Activated T-helper 9 cell treated with anti-CD3 and anti-CD28 coated beads, Interleukin-2, amount 50 U/mL, for 16 hours (primary cell): ENCODE measurements around the gene LONRF3.
A peak's percentile ranks its signal among the peaks of the same experiment; 100 is the strongest.
"Not testable (repeated sequence)": the region's sequence is repeated elsewhere in the genome, so short reads cannot be mapped to it uniquely, and the experiment has no call there.

Source experiments
- DNase-seq: peaks from one replicate; pipeline ENCODE4 v3.0.0-alpha.2; 2020; ENCODE audit warnings: low read depth

The LONRF3 gene

GRCh38 chrX:118988911-118989310 is 14.5 kb downstream of the LONRF3 start:
- DNase-seq = no peak

DNA sequence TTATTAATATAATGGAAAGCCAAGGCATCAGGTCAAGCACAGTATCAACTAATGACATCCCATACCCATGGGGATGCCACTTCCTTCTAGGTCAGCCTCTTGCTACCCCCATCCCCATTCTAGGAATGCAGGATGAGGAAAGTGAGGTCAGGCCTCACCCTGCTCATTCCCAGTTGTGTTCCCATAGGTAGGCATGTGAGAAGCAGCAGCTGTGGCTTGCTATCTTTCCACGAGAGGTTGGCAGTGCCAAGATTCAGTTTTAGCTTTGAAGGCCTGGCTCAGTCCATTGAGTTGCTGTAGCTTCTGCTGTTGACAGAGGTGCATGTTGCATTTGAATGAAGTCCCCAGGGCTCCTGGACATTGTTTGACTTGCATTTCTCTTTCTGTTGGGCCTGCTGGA is 15.5 kb downstream of the LONRF3 start:
- DNase-seq = no peak

DNA sequence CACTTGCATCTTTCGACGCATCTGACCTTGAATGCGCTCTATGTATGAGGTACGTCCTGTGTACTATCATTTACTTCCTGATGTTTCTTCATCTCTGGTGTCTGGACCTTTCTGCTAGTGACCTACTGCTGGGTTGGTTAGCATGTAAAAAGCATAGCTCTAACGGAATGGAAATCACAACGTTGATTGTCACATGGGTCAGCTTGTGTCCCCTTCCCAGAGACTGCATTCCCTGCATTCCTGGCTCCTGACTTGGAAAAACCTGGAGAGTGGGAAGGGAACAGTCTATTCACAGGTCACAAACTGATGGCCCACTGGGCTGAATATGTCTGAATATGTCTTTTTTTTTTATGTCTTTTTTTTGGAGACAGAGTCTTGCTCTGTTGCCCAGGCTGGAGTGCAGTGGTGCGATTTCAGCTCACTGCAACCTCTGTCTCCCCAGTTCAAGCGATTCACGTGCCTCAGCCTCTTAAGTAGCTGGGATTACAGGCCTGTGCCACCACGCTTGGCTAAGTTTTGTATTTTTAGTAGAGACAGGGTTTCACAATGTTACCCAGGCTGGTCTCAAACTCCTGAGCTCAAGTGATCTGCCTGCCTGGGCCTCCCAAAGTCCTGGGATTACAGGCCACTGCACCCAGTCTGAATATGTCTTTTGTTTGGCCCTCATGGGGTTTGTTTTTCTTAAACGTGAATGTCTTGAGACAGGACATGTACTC is 16.3 kb downstream of the LONRF3 start:
- DNase-seq = no peak

DNA sequence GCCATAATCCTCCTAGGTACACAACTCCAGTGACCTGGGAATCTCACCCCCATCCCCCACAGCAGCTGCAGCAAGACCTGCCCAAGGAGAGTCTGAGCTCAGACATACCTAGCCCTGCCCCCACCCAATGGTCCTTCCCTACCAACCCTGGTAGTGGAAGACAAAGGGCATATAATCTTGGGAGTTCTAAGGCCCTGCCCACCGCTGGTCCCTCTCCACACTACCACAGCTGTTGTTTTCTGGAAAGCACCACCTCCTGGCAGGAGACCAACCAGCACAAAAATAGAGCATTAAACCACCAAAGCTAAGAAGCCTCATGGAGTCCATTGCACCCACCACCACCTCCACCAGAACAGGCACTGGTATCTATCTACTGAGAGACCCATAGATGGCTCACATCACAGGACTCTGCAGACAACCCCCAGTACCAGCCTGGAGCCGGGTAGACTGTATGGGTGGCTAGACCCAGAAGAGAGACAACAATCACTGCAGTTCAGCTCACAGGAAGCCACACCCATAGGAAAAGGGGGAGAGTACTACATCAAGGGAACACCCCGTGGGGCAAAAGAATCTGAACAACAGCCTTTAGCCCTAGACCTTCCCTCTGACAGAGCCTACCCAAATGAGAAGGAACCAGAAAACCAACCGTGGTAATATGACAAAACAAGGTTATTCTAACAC is 18.2 kb downstream of the LONRF3 start:
- DNase-seq = not testable (repeated sequence)

- no peak for DNase-seq
These were observed 29.0 kb downstream of the LONRF3 start for GRCh38 chrX:119003462-119003861.

DNA sequence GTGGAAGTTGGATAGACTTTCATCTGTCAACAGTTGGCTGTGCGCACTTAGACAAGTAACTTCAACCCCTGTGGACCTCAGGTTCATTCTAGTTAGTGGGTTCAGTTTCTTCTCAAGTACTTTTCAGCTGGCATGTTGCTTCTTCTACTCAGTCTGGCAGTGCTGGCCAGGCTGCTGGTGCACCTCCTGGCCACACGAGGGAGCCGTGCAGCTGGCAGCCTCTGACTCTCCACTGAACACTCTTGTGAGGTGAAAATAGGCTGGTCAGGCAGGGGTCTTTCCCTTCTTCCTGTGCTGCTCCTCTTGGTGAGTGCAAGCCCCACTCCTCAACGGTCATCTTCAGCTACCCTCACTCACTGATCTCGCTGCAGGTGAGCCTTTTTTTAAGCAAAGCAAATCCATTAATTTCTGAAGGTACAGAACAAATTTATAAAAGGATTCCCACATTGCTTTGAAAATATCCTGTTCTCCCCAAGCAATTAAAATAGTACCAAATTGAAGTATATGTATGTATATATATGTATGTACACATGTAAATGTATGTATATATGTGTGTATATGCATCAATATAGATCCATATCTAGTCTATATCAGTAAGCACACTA is 30.6 kb downstream of the LONRF3 start:
- peak; percentile 16 for DNase-seq

GRCh38 chrX:119007189-119007770 is 32.9 kb downstream of the LONRF3 start:
- DNase-seq = no peak

- no peak for DNase-seq
These were observed 33.8 kb downstream of the LONRF3 start for GRCh38 chrX:119008110-119008744.

DNA sequence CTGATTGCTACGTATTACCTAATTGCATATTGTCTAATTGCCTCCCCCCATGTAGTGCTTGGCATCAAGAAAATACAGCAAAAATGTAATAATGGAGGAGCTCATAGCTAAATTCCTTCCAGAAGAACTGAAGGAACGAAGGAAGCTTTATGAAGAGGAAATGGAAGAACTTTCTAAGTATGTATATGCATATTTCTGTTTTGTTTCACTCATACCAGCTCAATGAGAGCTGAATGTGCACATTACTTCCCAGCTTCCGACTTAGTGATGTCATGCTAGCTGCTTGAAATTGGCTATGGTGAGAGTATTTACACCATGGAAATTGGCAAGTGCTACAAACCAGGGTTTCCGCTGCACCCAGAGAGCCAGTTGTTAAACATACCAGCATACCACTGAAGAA is 34.7 kb downstream of the LONRF3 start:
- DNase-seq = no peak

DNA sequence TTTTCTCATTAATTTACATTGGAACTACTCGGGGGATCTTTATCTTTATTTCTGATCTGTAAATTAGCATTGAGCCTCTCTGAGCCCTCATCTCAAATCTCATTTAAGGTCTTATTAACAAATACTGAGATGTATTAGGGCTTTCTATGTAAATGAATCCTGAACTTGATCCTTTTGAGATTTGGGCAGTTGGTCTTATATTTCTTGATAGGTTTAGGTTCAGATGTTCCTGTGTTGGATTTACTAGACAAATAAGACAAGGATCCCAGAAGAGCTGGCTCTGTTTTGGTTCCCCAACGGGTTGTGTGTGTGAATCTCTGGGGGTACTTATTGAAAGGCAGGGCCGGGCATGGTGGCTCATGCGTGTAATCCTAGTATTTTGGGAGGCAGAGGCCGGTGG is 36.1 kb downstream of the LONRF3 start:
- DNase-seq = no peak

- DNase-seq = no peak
These were observed 38.7 kb downstream of the LONRF3 start for GRCh38 chrX:119013164-119013563.

DNA sequence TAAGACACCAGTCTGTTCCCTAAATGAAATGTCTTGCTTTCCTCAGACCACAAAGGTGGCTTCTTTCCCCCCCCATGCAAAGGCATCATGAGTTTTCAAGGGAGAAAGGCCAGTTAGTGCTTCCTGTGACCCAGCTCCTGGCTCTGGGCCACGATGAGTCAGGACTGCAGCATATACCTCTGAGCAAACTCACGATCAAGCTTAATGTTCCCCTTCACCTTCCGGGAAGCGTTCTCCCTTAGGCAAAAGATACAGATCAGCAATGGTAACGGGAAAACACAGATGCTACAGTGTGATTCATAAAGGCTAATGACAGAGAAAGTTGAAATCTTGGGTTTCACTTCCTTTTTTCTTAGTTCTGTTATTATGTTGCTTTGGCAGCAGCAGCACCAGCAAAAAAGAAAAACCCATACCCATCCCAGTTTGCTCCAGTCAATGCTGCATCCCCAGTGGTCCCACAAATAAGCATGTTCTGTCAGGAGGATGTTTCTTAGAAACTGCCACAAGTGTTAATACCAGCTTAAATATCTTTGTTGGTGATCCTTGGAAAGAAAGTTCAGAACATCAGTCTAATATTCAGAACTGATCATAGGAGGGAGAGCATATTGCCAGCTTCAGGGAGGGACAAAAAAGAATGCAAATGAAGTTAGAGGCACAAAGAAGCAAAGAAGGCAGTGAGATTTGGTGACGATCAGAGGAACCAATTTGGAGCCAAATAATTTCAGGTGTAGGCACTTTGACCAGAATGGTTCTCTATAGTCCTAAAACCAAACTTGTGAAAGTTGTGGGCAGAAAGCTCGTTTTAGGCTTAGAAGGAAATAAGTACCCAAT is 41.2 kb downstream of the LONRF3 start:
- no peak for DNase-seq

- no peak for DNase-seq
These were observed 42.7 kb downstream of the LONRF3 start for GRCh38 chrX:119017077-119017476.

DNA sequence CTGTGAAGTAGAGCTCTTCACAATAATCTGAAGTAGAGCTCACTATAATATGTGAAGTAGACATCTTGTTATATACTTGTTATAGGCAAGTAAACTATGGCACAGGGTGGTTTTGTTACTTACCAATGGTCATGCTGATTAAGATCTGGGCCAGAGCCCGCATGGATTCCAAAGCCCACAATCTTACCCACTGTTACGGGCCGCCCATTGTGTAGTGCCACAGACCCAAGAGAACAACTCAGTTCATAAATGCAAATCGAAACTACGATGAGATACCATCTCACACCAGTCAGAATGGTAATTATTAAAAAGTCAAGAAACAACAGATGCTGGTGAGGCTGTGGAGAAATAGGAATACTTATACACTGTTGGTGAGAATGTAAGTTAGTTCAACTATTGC is 51.5 kb downstream of the LONRF3 start:
- no peak for DNase-seq

- not testable (repeated sequence) for DNase-seq
These were observed 51.9 kb downstream of the LONRF3 start for GRCh38 chrX:119026344-119026743.

DNA sequence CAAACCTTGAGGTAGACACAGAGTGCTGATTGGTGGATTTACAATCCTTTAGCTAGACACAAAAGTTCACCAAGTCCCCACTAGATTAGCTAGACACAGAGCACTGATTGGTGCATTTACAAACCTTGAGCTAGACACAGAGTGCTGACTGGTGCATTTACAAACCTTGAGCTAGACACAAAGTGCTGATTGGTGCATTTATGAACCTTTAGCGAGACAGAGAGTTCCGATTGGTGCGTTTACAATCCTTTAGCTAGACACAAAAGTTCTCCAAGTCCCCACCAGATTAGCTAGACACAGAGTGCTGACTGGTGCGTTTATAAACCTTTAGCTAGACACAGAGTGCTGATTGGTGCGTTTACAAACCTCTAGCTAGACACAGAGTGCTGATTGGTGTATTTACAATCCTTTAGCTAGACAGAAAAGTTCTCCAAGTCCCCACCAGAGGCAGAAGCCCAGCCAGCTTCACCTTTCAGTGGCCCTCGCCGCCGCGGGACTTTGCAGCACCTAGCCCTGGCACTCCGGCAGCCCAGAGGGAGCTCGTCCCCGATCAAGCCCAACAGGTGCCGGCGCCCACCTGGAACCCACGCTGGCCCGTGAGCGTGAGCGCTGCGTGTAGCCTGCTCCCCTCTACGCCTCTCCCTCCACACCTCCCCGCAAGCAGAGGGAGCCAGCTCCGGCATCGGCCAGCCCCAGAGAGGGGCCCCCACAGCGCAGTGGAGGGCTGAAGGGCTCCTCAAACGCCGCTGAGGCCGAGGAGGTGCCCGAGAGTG is 53.7 kb downstream of the LONRF3 start:
- not testable (repeated sequence) for DNase-seq

GRCh38 chrX:119028733-119029330 is 54.4 kb downstream of the LONRF3 start:
- no peak for DNase-seq

DNA sequence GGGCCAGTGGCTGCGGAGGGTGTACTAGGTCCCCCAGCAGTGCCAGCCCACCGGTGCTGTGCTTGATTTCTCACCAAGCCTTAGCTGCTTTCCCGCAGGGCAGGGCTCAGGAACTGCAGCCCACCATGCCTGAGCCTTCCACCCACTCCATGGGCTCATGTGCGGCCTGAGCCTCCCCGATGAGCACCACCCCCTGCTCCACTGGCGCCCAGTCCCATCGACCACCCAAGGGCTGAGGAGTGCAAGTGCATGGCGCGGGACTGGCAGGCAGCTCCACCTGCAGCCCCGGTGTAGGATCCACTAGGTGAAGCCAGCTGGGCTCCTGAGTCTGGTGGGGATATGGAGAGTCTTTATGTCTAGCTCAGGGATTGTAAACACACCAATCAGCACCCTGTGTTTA is 55.2 kb downstream of the LONRF3 start:
- DNase-seq = not testable (repeated sequence)

GRCh38 chrX:119030990-119031389 is 56.6 kb downstream of the LONRF3 start:
- DNase-seq = no peak
